HG02763 (cell line): Measurements from ENCODE around the gene TPR.

Source experiments
- ATAC-seq: cut with Tn5 transposase; IDR thresholded peaks from one replicate; pipeline ENCODE4 v1.9.1; 2021; ENCODE audit warnings: mild to moderate bottlenecking, moderate library complexity; ENCODE audit not compliant: unreplicated experiment

Gene TPR

DNA sequence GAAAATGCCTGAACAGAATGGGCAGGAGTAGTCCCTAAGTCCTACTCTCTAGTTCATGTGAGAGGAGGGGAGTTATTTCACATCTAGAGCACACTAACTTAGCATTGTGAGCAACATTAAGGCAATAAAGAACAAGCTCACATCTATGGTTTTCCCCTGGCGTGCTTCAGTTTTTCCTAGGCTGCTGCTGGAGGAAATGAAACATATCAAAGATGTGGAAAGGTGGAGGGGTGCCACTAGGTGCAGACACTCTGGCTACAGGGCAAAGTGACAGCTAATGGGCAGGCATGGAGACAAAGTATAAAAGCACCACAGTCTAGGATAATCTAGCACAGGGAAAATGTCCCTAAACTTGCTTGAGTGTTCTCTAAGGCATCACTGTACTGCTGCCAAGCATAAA lies 82.2 kb downstream of the TPR start:
- no peak for ATAC-seq

DNA sequence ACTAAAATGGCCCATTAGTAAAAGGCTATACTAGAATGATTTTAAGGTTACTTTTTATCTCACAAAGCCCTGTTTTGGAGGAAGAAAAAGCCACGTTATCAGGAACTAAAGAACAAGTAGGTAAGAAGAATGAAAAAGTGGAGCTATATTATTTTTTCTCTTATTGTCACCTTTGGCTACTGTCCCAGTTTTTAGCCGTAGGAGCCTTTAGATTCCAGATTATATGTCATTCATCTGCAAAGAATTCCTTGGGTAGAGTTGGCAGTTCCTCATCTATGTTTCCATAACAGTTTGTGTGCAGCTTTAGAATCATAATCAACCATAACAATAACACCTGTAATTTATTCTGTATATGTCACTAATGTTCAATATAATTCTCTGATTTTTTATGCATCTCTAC lies 83.8 kb downstream of the TPR start:
- no peak for ATAC-seq

DNA sequence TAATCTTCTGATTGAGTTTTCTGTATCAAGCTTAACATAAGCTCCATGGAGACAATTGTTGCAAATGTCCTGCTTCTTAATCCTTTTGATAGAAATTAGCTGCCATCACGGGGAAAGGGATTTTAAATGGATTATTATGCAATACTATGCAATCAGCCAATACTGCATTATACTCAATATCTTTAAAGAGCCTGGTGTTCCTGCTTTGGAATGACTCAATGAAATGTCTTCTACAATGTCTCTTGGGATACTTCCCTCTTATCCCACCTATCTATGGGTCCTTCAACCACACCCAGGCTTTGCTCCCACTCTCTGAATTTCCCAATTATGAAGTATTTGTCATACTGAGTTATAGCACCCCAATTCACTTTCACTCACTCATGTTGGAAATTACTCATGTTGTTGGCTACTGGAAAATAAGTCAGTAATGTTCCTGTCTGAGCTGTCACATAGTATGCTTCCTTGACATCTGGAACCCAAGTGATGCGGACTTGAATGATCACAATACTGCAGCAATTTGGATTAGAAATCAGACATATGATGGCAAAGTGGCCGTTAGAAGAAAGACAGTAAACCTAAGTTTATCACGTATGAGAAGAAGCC lies 85.0 kb downstream of the TPR start:
- ATAC-seq = no peak

DNA sequence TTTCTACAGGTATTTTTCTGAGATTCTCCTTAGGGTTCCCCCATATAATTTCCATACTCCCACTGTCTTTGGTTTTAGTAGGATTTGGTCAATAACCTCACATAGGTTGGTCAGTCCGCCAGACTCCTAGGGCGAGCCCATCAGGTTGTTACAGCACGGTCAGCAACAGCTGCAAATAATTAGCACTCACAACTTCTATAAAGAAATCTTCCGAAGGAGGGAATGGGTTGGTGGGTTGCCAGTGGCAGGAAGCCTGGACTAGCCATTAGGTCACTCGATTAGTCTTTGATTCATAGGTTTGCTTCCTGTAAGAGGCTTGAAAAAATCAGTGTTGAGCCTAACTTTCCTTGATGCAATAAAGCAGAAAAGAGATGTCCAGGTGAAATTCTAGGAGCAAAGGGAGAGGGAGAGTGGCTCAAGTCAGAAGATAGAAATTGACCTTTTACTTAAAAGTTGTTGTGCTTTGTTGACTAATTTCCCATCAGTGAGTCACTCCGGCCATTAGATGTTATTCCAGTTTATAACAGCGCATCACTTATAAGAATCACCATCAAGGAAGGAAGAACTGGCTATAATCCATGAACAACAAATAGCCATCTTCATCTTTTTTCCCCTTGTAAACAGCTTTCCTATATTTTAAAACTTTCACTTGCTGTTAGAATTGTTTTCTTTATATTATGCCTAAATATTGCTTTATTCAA lies 88.3 kb downstream of the TPR start:
- ATAC-seq = no peak

DNA sequence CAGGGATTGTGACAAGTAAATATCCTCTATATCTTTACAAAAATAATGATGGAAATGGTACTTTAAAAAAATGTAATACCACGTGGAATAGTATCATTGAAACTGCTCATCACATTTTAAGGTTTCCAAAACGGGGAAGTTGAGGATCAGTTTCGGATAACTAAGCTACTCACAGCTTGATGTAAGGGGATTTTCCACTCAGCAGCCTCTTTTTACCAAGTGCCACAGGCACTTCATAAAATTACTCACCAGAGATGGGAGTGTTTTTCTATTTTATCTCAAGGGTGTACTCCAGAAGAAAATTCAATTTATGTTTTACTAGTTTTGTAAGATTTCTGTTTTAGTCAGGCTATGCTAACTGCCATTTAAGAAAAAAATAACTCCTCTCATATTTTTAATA lies 91.7 kb downstream of the TPR start:
- ATAC-seq = peak; percentile 72

DNA sequence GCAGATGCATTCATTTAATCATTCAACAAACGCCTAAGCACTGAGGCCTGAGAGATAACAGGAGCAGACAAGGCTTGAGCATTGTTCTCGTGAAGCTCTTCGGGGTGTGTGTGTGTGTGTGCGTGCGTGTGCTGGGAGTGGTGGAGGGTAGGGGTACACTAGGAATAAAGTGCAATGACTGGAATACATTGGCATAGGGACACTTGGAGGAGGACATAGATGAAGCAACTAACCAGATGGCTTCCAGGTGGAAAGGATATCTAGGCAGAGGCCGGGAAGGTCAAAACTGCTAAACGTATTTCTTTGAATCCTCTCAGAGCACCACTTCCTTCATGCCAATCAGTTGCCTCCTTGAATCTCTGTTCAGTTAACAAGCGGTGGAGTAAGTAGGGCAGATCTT lies 92.6 kb downstream of the TPR start:
- no peak for ATAC-seq

DNA sequence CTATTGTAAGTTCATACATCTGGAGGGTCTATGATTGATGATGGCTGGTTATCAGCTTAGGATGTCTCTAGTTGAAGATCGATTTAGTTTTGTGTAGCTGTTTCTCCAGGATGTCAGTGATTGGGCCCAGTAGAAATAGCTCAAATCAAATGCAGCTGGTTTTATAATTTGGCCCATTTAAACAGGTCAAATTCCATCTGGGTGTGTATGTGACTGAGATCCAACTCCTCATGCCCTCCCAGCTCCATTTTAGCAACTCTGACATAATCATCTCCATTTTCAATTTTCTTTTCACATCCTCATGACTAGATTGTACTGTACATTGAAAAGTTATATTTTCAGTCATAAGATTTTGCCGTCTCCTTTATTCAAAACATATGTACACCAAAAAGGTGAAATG lies 99.2 kb downstream of the TPR start:
- ATAC-seq = no peak

DNA sequence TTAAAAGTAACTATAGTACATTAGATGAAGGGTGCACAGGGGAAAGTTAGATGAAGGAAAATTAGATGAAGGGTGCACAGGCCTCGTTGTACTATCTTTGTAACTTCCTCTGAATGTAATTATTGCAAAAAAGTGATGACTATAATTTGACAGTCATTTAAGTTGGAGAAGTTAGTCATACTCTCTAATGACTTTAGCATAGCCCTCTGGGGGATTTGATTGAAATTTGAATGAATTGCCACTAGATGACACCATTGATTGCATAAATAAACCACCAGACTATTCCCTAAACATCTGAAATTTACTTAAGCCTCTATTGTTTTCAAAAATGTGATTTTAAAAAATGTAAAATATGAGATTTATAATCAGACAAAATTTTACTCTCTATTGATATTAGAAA lies 102.6 kb downstream of the TPR start:
- no peak for ATAC-seq

DNA sequence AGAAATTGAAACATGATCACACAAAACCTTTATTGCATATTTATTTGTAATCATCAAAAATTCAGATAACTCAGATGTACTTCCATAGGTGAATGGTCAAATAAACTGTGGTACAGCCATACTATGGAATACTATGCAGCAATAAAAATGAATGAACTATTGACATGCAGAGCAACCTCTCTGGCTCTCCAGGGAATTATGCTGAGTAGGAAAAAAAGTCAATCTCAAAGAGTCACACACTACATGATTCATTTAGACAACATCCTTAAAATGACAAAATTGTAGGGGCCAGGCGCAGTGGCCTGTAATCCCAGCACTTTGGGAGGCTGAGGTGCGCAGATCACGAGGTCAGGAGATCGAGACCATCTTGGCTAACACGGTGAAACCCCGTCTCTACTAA lies 104.0 kb downstream of the TPR start:
- ATAC-seq = no peak
